Stimulated activated CD8-positive, alpha-beta memory T cell treated with anti-CD3 and anti-CD28 coated beads, Interleukin-7, amount 100 ng/mL, for 4 hours (primary cell): Measurements from ENCODE around the gene BTBD2.

Experiments
- DNase-seq, 2 donors: peaks; one replicate each; pipeline ENCODE4 v3.0.0-alpha.2; 2020; ENCODE audit warnings: low read depth in 2 of 2

The BTBD2 gene

DNA sequence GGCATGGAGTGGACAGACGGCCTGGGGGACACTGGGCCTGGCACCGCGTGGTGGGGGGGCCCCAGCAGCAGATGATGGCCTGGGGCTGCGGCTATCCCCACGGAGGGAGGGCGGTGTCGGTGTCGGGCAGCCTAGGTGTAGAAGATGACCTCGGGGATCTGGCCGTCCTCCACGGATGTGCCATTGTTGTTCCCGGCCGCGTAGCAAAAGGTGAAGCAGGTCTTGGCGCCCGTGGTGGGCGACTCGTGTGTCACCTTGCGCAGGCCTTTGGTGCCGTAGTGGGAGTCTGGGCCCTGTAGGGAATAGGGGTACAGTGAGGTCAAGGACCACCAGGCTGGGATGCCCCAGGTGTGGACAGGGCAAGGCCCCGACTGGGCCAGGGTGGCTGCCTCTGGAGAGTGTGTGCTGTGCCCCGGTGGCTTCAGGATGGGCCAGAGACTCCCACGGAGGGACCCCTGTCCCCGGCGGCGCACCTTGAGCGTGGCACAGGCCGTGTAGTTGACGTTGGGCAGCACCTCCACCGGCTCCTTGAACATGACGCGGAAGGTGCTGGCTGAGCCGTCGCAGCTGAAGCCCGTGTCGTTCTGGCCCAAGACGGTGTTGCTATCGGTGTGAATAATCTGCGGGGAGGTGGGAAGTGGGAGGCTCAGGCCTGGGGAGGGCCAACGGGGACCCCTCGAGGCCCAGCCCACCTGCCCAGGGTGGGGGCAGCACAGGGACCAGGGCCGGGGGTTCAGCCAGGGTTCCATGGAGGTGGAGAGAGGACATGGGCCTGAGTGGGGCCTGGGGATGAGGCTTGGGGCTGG, 29.0 kb downstream of the BTBD2 start:
- no peak for DNase-seq

- DNase-seq = no peak
These were observed 29.7 kb downstream of the BTBD2 start for GRCh38 chr19:1985588-1986356.

GRCh38 chr19:1984357-1984756, 31.2 kb downstream of the BTBD2 start:
- no peak for DNase-seq

GRCh38 chr19:1981253-1981652, 34.3 kb downstream of the BTBD2 start:
- no peak for DNase-seq

DNA sequence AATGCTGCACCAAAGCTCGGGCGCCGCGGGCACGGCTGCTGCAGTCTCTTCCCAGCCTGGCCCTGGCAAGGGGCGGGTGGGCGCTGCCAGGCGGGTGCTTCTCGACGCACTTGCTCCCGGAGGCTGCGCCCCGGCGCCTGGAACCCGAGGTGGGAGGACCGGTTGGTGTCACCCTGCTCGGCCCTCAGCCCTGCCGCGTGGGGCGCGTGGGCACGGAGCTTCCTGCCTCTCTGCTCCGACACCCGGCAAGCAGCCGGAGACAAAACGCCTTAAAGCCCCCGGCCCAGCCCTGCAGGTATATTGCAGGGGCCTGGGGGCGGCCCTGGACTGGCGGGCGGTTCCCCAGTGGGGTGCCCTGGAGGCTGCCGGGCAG, 34.7 kb downstream of the BTBD2 start:
- DNase-seq = no peak

GRCh38 chr19:1980091-1980808, 35.3 kb downstream of the BTBD2 start:
- no peak for DNase-seq

DNA sequence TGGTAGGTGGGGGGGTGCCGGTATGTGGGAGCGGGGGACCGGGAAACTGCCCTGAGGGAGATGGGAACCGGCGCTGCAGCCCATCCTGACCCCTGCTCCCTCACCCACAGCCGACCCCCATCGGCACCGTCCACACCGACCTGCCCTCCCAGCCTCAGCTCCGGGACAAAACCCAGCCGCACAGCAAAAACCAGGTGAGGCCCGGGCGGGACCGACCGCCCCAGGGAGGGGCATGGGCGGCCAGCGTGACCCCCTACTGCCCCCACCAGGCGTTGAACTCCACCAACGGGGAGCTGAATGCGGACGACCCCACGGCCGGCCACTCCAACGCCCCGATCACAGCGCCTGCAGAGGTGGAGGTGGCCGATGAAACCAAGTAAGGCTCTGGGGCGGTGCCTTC, 35.9 kb downstream of the BTBD2 start:
- no peak for DNase-seq

GRCh38 chr19:1979017-1979416, 36.5 kb downstream of the BTBD2 start:
- no peak for DNase-seq

DNA sequence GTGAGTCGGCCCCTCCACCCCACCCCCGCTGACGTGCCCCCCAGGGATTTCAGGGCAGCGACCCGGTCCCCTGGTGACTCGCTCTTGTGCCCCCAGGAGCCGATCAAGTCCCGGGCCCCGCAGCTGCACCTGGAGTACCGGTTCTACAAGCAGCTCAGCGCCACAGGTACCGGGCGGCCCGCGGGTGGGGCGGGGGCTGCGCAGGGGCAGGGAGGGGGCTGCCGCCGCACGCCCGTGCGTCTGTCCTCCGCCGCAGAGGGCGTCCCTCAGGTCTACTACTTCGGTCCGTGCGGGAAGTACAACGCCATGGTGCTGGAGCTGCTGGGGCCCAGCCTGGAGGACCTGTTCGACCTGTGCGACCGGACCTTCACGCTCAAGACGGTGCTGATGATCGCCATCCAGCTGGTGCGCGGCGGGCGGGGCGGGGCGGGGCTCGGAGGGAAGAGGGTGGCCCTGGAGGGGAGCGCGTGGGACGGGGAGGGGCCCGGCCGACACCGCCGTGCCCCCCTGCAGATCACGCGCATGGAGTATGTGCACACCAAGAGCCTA, 37.1 kb downstream of the BTBD2 start:
- DNase-seq = no peak

- no peak for DNase-seq
These were observed 38.4 kb downstream of the BTBD2 start for GRCh38 chr19:1977120-1977519.

DNA sequence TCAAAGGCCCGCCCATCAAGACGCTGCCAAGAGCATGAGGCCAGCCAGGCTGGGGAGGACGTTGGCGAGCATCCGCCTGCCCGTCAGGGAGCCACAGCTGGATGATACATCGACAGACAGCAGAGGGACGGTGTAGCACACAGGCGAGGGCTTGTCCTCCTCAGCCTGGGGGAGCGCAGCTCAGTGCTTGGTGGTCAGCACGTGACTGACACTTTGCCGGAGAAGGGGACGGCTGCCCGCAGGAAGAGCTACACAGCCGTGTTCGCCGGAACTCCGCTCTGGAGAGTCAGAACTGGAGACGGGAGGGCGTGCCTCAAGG, 40.4 kb downstream of the BTBD2 start:
- DNase-seq = no peak

GRCh38 chr19:1974381-1975161, 40.9 kb downstream of the BTBD2 start:
- DNase-seq = no peak

GRCh38 chr19:1970806-1971502, 44.6 kb downstream of the BTBD2 start:
- no peak for DNase-seq

DNA sequence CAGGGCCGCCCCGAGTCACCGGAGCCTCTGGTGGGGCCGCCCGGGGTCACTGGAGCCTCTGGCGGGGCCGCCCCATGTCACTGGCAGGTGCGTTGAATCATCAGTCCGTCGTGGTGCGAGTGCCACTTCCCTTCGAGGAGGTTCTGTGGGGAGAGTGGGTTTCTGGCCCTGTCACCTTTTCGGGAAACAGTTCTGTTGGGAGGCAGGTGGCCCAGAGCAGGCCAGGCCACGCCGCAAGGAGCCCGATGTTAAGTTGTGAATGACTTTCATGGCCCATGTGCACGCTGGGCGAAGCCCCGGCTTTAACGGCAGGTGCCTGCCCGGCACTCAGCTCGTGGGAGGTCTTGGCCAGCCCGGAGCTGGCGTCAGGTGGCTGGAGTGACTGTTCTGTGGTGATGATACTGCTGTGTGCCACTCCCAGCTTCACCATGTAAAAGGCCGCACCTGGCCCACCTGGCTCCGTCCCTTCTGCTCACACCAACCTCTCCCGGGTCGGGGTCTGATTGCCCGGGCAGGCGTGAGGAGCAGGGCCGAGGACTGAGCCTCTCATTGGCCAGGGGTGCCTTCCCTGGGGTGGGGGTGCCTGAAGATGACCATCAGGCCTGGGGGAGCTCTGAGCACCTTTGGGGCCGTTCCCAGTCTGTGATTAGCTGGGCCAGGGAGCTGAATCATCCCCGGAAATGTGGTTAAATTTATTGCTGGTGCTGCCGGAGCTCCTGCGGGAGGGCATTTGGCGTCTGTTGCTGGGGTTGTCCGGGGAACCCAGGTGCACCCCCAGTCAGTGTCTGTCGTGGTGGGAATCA, 45.3 kb downstream of the BTBD2 start:
- DNase-seq = no peak

DNA sequence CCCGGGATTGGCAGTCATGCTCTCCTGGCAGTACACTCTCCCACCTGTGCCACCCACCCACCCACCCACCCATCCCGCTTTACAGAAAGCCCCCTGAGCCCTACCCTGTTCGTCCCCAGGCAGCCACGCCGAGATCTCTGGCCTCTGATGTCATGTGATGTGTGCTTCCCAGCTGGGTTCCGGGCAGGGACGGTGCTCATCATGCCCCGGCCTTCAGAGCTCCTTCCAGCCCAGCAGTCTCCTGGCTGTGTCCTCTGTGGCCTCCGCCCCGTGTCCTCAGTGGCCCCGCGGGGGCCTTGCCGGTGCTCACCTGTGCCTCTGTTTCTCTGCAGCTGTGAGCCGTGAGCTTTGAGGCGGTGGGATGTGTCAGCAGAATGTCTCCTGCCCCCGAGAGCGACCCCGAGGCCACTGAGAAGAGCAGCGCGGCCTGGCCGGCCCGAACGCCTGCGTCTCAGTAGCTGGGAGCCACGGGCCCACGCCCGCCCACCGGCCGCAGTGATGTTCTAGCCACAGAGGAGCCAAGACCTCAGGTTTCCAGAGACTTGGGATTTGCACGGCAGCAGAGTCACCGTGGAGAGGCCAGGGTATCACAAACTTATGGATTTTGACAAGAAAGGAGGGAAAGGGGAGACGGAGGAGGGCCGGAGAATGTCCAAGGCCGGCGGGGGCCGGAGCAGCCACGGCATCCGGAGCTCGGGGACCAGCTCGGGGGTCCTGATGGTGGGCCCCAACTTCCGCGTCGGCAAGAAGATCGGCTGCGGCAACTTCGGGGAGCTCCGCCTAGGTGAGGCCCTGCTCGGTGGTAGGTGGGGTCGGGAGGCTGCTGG, 46.1 kb downstream of the BTBD2 start:
- no peak for DNase-seq

DNA sequence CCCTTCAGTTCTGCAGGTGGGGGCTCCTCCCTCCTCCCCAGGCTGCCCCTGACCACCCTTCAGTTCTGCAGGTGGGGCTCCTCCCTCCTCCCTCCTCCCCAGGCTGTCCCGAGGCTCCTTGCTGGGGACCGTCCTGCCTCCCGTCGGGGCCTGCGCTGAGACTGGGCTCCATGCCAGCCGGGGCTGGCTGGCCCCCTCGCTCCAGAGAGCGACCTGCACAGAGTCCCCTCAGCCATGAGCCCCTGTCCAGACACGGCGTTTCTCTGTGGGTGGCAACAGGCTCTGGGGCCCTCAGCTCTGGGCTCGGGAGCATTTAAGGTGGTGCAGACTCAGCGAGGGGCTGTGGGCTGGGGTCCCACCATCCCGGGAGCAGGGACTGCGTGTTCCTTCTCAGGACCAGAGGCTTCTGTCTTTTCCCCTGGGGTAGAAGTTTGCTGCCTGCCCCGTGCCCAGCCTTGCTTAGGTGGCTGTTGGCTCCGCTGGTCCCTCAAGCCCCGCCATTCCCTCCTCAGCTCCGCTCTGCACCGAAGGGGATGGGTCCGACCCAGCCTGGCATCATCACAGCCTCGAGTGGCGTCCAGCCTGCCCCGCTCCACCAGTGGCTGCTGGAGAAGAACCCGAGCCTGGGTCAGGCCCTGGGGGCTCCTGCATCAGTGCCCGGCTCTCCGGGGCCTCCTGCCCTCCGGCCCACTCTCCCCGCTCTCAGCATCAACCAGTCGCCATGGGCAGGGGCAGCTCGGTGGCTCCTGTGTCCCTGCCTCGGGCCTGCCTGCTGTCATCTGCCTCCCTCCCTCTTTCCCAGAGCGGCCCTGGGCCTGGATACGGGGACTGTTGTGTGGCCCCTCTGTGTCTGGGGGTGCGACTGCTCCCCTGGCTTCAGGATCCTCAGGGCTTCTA, 47.0 kb downstream of the BTBD2 start:
- no peak for DNase-seq

DNA sequence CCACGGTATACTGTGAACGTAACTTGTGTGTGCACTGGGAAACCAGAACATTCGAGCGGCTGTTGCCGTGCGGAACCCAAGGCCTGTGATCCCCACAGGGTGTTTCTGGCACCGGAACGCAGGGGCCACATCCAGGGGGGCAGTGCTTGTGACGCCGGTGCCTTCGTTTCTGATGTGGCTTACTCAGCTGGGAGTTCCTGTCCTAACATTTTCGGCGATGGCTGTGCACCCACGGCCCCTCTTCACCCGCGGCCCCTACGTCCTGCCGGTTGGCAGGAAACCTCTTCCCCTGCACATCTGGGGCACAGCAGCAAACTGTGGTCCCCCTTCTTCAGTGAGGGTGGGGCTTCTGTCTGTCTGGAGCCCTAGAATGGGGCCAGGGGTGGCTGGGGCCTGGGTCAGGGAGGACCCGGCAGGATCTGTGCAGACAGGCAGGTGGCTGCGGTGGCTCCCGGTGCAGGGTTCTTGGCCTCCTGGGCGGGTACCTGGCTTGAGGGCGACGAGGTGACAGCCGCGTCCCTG, 48.4 kb downstream of the BTBD2 start:
- peak in 1 of 2 donors; percentile 6 for DNase-seq

DNA sequence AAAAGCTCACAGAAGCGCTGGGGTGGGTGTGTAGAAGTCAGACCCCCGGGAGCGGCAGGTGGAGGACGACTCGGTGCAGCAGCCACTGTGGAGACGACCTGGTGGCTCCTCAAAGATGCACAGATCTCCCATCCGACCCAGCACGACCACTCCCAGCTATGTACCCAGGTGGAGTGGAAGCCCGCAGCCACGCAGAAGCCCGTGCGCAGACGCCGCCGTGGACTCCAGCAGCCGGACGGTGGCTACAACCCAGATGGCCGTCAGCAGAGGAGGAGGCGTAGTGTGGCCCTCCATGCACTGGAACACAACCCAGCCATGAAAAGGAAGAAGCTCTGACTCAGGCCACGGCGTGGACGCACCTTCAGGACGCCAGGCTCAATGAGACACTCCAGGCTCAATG, 52.8 kb downstream of the BTBD2 start:
- no peak for DNase-seq
